ENCODE data around the gene PELI2.

DNA sequence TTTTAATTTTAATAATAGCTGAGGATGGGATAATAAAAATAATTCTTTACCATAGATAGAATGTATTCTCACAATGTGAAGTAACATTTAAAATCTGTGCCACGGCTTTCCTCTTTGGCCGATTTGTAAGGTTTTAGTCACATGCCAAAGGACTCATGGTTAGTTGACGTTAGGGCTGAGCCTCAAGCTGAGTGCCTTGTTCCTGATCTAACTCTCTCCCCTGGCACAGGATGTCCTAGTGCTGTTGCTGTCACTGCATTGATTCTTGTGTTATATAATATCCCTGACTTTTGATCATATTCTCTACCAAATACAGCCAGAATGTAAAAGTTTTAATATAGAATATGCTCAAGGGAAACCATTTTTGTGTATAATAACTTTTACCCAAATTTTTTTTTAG lies 144.3 kb downstream of the PELI2 start:
- TF ChIP-seq, protein P1, sequence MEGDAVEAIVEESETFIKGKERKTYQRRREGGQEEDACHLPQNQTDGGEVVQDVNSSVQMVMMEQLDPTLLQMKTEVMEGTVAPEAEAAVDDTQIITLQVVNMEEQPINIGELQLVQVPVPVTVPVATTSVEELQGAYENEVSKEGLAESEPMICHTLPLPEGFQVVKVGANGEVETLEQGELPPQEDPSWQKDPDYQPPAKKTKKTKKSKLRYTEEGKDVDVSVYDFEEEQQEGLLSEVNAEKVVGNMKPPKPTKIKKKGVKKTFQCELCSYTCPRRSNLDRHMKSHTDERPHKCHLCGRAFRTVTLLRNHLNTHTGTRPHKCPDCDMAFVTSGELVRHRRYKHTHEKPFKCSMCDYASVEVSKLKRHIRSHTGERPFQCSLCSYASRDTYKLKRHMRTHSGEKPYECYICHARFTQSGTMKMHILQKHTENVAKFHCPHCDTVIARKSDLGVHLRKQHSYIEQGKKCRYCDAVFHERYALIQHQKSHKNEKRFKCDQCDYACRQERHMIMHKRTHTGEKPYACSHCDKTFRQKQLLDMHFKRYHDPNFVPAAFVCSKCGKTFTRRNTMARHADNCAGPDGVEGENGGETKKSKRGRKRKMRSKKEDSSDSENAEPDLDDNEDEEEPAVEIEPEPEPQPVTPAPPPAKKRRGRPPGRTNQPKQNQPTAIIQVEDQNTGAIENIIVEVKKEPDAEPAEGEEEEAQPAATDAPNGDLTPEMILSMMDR (IDR thresholded peaks at IDR 0.05) = no peak
- TF ChIP-seq ZFX (IDR thresholded peaks at IDR 0.05; ENCODE audit: borderline replicate concordance) = no peak

All from 22Rv1 (cell line).